Amniotic stem cell (primary cell): ENCODE results near the gene IPO9.
"Not testable (repeated sequence)": the region's sequence is repeated elsewhere in the genome, so short reads cannot be mapped to it uniquely, and the experiment has no call there.

Experiments used
- DNase-seq: peaks from one replicate; lab custom pipeline; 2025; lab: John Stamatoyannopoulos, UW

IPO9 gene

GRCh38 chr1:201848230-201848629 is 19.3 kb downstream of the IPO9 start:
- DNase-seq = no peak

- DNase-seq = no peak
Measured at GRCh38 chr1:201849372-201850052, 20.6 kb downstream of the IPO9 start.

GRCh38 chr1:201850053-201850397 is 21.1 kb downstream of the IPO9 start:
- DNase-seq = peak; percentile 53

GRCh38 chr1:201851949-201852348 is 23.0 kb downstream of the IPO9 start:
- DNase-seq = no peak

GRCh38 chr1:201856722-201857121 is 27.8 kb downstream of the IPO9 start:
- not testable (repeated sequence) for DNase-seq

- DNase-seq = no peak
Measured at GRCh38 chr1:201859424-201859823, 30.5 kb downstream of the IPO9 start.

- DNase-seq = no peak
Measured at GRCh38 chr1:201861448-201861847, 32.5 kb downstream of the IPO9 start.

GRCh38 chr1:201870397-201870796 is 41.4 kb downstream of the IPO9 start:
- no peak for DNase-seq

- DNase-seq = no peak
Measured at GRCh38 chr1:201874672-201875071, 45.7 kb downstream of the IPO9 start.

GRCh38 chr1:201876148-201876818 is 47.3 kb downstream of the IPO9 start:
- no peak for DNase-seq

- DNase-seq = peak; percentile 59
Measured at GRCh38 chr1:201877877-201878401, 49.0 kb downstream of the IPO9 start.

- DNase-seq = no peak
Measured at GRCh38 chr1:201880928-201881571, 52.1 kb downstream of the IPO9 start.

- DNase-seq = no peak
Measured at GRCh38 chr1:201881617-201882016, 52.7 kb downstream of the IPO9 start.

- peak; percentile 32 for DNase-seq
Measured at GRCh38 chr1:201882665-201883132, 53.7 kb downstream of the IPO9 start.

- no peak for DNase-seq
Measured at GRCh38 chr1:201883266-201883665, 54.3 kb downstream of the IPO9 start.

- DNase-seq = no peak
Measured at GRCh38 chr1:201883786-201884185, 54.8 kb downstream of the IPO9 start.

GRCh38 chr1:201884425-201884824 is 55.5 kb downstream of the IPO9 start:
- DNase-seq = no peak

- DNase-seq = no peak
Measured at GRCh38 chr1:201885531-201886075, 56.6 kb downstream of the IPO9 start.

- DNase-seq = no peak
Measured at GRCh38 chr1:201886103-201886885, 57.3 kb downstream of the IPO9 start.

- DNase-seq = no peak
Measured at GRCh38 chr1:201887116-201887866, 58.3 kb downstream of the IPO9 start.
